HepG2 (cell line): ENCODE measurements around the gene PADI6. TPM values are rescaled to one million over a fixed set of nuclear protein-coding genes. Genes with fewer than 3 reads are reported as not detected.

ENCODE experiments used
- ATAC-seq: fragments of 200-7000 bp; cut with Tn5 transposase; 3 replicates; pipeline ENCODE4 v1.9.1; 2020; ENCODE audit warnings: mild to moderate bottlenecking, moderate library complexity
- BruUV-seq: library from RNA; stranded (reverse); fragments of 400-500 nt; replicated peaks from 2 replicates; lab custom pipeline; 2021; lab: Mats Ljungman, UMichigan
- CTCF ChIA-PET: fragments of 300-600 bp; formaldehyde crosslinking; extraction: SDS; loops from one replicate; lab custom pipeline; 2021; ENCODE audit warnings: low total read pairs, inconsistent platforms, low intra/inter-chr PET ratio; lab: Yijun Ruan, JAX
- POLR2A ChIA-PET: fragments of 350-600 bp; sonication (Branson Sonifier 250); formaldehyde crosslinking; loops from one replicate; lab custom pipeline; 2020; ENCODE audit warnings: antibody characterized with exemption, inconsistent platforms; lab: Yijun Ruan, JAX
- DNase-seq: peaks from one replicate; pipeline ENCODE4 v3.0.0-alpha.2; 2015; ENCODE audit warnings: low spot score
- FAIRE-seq: peaks from 3 replicates; lab custom pipeline; 2011; peaks lifted over from hg19 to GRCh38; lab: Jason Lieb, UNC
- H2AFZ ChIP-seq: one replicate; pipeline ENCODE4 v1.6.1; 2011; ENCODE audit warnings: low read length, inconsistent platforms
- H3K27ac ChIP-seq: fragments of 300-600 bp; 3 replicates; pipeline ENCODE4 v1.8.0; 2011; ENCODE audit warnings: mixed run types, mild to moderate bottlenecking, mixed read lengths, low read length, inconsistent platforms; ENCODE audit not compliant: insufficient read depth; ENCODE audit errors: extremely low read length
- H3K27me3 ChIP-seq, 2 experiments: fragments of 200-600 bp in 1 of 2; 2 replicates in 1 of 2; 3 replicates in 1 of 2; pipeline versions ENCODE4 v1.6.0 to v1.8.0; 2011; ENCODE audit warnings: low read length in 2 of 2, mild to moderate bottlenecking in 2 of 2, moderate library complexity in 2 of 2, inconsistent platforms in 1 of 2; ENCODE audit not compliant: insufficient read depth in 2 of 2, control insufficient read depth in 1 of 2
- H3K36me3 ChIP-seq, 2 experiments: fragments of 200-600 bp in 1 of 2; replicated peaks in 1 of 2; 2 replicates in 1 of 2; 3 replicates in 1 of 2; pipeline versions ENCODE4 v1.5.1 to v1.8.0; 2011; ENCODE audit warnings: low read length in 2 of 2, inconsistent platforms in 1 of 2; ENCODE audit not compliant: insufficient read depth in 2 of 2, control insufficient read depth in 1 of 2
- H3K4me1 ChIP-seq: 2 replicates; pipeline ENCODE4 v1.5.1; 2012; ENCODE audit warnings: low read length, inconsistent platforms; ENCODE audit not compliant: insufficient read depth
- H3K4me2 ChIP-seq: 2 replicates; pipeline ENCODE4 v1.6.0; 2011; ENCODE audit warnings: low read depth, low read length, inconsistent platforms
- H3K4me3 ChIP-seq, 3 experiments: fragments of 200-600 bp in 1 of 3; sonication (generic), shearing (Covaris generic) in 1 of 3; replicated peaks in 1 of 3; 2 replicates each; pipeline ENCODE4 v1.5.1; 2011 to 2016; ENCODE audit warnings: low read length in 3 of 3, inconsistent platforms in 2 of 3, low read depth in 2 of 3, mild to moderate bottlenecking in 2 of 3, control low read depth in 1 of 3, mixed read lengths in 1 of 3; ENCODE audit not compliant: insufficient read depth in 1 of 3
- H3K79me2 ChIP-seq: one replicate; pipeline ENCODE4 v1.6.1; 2011; ENCODE audit warnings: low read length, inconsistent platforms; ENCODE audit not compliant: insufficient read depth
- H3K9ac ChIP-seq: 2 replicates; pipeline ENCODE4 v1.6.0; 2011; ENCODE audit warnings: mild to moderate bottlenecking, low read depth, low read length, inconsistent platforms; ENCODE audit not compliant: insufficient read depth
- H3K9me3 ChIP-seq: 2 replicates; pipeline ENCODE4 v1.5.1; 2012; ENCODE audit warnings: mild to moderate bottlenecking, low read length
- H4K20me1 ChIP-seq: 2 replicates; pipeline ENCODE4 v1.6.0; 2011; ENCODE audit warnings: inconsistent platforms, mild to moderate bottlenecking, low read length, moderate library complexity; ENCODE audit not compliant: insufficient read depth
- CCAR2 ChIP-seq: fragments of 200-400 bp; formaldehyde crosslinking; optimal IDR thresholded peaks from 2 replicates; pipeline ENCODE3; 2018; ENCODE audit warnings: low read depth, mild to moderate bottlenecking, low read length, moderate library complexity
- ESRRA ChIP-seq: sonication (generic); formaldehyde crosslinking; IDR thresholded peaks from 2 replicates; pipeline ENCODE4 v1.5.1; 2020; ENCODE audit warnings: mild to moderate bottlenecking, low read depth, missing genetic modification reagents
- HNF1B ChIP-seq: sonication (generic); formaldehyde crosslinking; IDR thresholded peaks from 2 replicates; pipeline ENCODE4 v1.5.1; 2020; ENCODE audit warnings: mild to moderate bottlenecking, moderate library complexity, missing genetic modification reagents
- KDM4B ChIP-seq: sonication (generic); formaldehyde crosslinking; IDR thresholded peaks from 2 replicates; pipeline ENCODE4 v1.4.0; 2020; ENCODE audit warnings: missing genetic modification reagents
- LCORL ChIP-seq, 2 experiments: fragments of 450-650 bp in 1 of 2; sonication (generic) in 1 of 2; formaldehyde crosslinking in 1 of 2; IDR thresholded peaks; 2 replicates each; pipeline versions ENCODE4 v1.5.0 to v1.6.1; 2017 to 2020; ENCODE audit warnings: antibody characterized with exemption in 1 of 2, missing genetic modification reagents in 1 of 2
- MEF2D ChIP-seq: sonication (generic); formaldehyde crosslinking; IDR thresholded peaks from 2 replicates; pipeline ENCODE4 v1.5.1; 2020; ENCODE audit warnings: mild to moderate bottlenecking, missing genetic modification reagents
- SMAD1 ChIP-seq: sonication (generic); formaldehyde crosslinking; IDR thresholded peaks from 2 replicates; pipeline ENCODE4 v1.4.0; 2020; ENCODE audit warnings: missing genetic modification reagents, low read depth, mild to moderate bottlenecking, borderline replicate concordance
- SP1 ChIP-seq, 2 experiments: fragments of 450-650 bp in 1 of 2; sonication (generic) in 1 of 2; formaldehyde crosslinking in 1 of 2; IDR thresholded peaks; 2 replicates each; pipeline versions ENCODE4 v1.4.0 to v1.6.1; 2016 to 2020; ENCODE audit warnings: missing genetic modification reagents in 1 of 2
- ZNF235 ChIP-seq: sonication (generic); formaldehyde crosslinking; IDR thresholded peaks from 2 replicates; pipeline ENCODE4 v1.8.1; 2023; ENCODE audit warnings: mild to moderate bottlenecking, missing genetic modification reagents, borderline replicate concordance
- ZNF484 ChIP-seq: sonication (generic); formaldehyde crosslinking; IDR thresholded peaks from 2 replicates; pipeline ENCODE4 v1.5.1; 2020; ENCODE audit warnings: mild to moderate bottlenecking, low read depth, missing genetic modification reagents, borderline replicate concordance
- ZNF558 ChIP-seq: sonication (generic); formaldehyde crosslinking; IDR thresholded peaks from 2 replicates; pipeline ENCODE4 v1.9.0; 2022; ENCODE audit warnings: mild to moderate bottlenecking, missing genetic modification reagents, borderline replicate concordance
- WGBS: methylation state at CpG from one replicate; pipeline ENCODE4 v1.1.6; 2017; ENCODE audit warnings: low lambda C conversion rate; 5-methylcytosine and 5-hydroxymethylcytosine counted together
- in situ Hi-C: cut with HindIII; loops from 2 replicates; pipeline ENCODE4 v1.10.0; 2017; ENCODE audit warnings: low pct_unique_long_range_greater_than_20kb; ENCODE audit not compliant: extremely low pct_ligation_motif_present
- intact Hi-C: fragments of 100-400 bp; cut with micrococcal nuclease; formaldehyde crosslinking; loops from one replicate; pipeline ENCODE4 v1.10.0; 2022; ENCODE audit not compliant: unreplicated experiment
- polyA plus RNA-seq, 8 experiments: library from polyadenylated mRNA; depleted of rRNA in 3 of 8; stranded (reverse) in 7 of 8; unstranded in 1 of 8; fragments of >200 nt; fragmentation: Illumina TruSeq in 4 of 8; extraction: Trizol in 4 of 8; gene quantifications; 2 replicates each; pipeline versions ENCODE4 v1.2.1 to v1.2.3, GENCODE V29; 2011 to 2016; ENCODE audit warnings: low read depth in 4 of 8, missing spikeins in 1 of 8, mixed read lengths in 1 of 8; ENCODE audit not compliant: insufficient read depth in 1 of 8
- total RNA-seq, 5 experiments: library from RNA; depleted of rRNA; stranded (reverse); fragments of >200 nt; fragmentation: Illumina TruSeq; extraction: Trizol; gene quantifications; 2 replicates each; pipeline ENCODE4 v1.2.3, GENCODE V29; 2016; ENCODE audit warnings: low read depth in 1 of 5

Gene PADI6
- total and polyA plus RNA-seq, 2 of the 13 experiments (the other 11 are each of a cell fraction or from before 2014, with no cell fraction given), result not detected

GRCh38 chr1:17434016-17434415 lies 62.0 kb downstream of the PADI6 start:
- Histone ChIP-seq H3K4me1 (peaks cover 33% of the 10 kb centered on the region), H3K4me2 (no peak overlapping the region), H2AFZ (no peak overlapping the region), H3K27ac (no peak overlapping the region), H3K9ac (no peak overlapping the region), H3K9me3 (no peaks in the 10 kb centered on the region), H3K4me3 (no peak overlapping the region), H3K36me3 (peaks cover 8 to 51% of the 10 kb centered on the region in 2 experiments), H3K27me3 (no peaks in the 10 kb centered on the region), H3K79me2 (peaks cover 44% of the 10 kb centered on the region), H4K20me1 (peaks cover 42% of the 10 kb centered on the region)
- CTCF ChIA-PET, result no interaction called here
- BruUV-seq, result no TSS peak
- in situ Hi-C loops (no loop called here), intact Hi-C loops (no loop called here)
- TF ChIP-seq KDM4B (CRISPR knock-in tag), result no peak
- no peak for TF ChIP-seq CCAR2
- TF ChIP-seq ZNF484 (CRISPR knock-in tag), result no peak
- no peak for TF ChIP-seq ZNF235 (CRISPR knock-in tag)
- no peak for TF ChIP-seq MEF2D (CRISPR knock-in tag)
- no peak for TF ChIP-seq HNF1B
- no peak for TF ChIP-seq ZNF558 (CRISPR knock-in tag)
- TF ChIP-seq SMAD1 (CRISPR knock-in tag), result no peak
- TF ChIP-seq SP1 (IDR thresholded peaks at IDR 0.05), result no peak
- no peak for TF ChIP-seq SP1 (CRISPR knock-in tag; IDR thresholded peaks at IDR 0.05)
- TF ChIP-seq ESRRA (CRISPR knock-in tag), result no peak
- TF ChIP-seq LCORL (IDR thresholded peaks at IDR 0.05), result no peak
- no peak for TF ChIP-seq LCORL (CRISPR knock-in tag; IDR thresholded peaks at IDR 0.05)
- ATAC-seq (no peak), DNase-seq (no peak), FAIRE-seq (no peak)
- POLR2A ChIA-PET, result no interaction called here
- WGBS, result 100% methylated on average over 3 of the region's 3 CpGs
